Skeletal muscle tissue (tissue), 4 donors: Measurements from ENCODE around the gene NECTIN2. TPM values are rescaled to one million over a fixed set of nuclear protein-coding genes. Genes with fewer than 3 reads are reported as not detected.

Experiments used
- H3K27ac ChIP-seq: one replicate; pipeline ENCODE4 v1.7.0; 2013; ENCODE audit warnings: mild to moderate bottlenecking, low read depth, low read length, inconsistent platforms
- H3K27me3 ChIP-seq, 3 donors: one replicate each; pipeline ENCODE4 v1.7.0; 2013; ENCODE audit warnings: low read length in 3 of 3; ENCODE audit not compliant: control insufficient read depth in 3 of 3, insufficient read depth in 3 of 3
- H3K36me3 ChIP-seq, 3 donors: one replicate each; pipeline ENCODE4 v1.7.0; 2013; ENCODE audit warnings: low read length in 3 of 3; ENCODE audit not compliant: control insufficient read depth in 3 of 3, insufficient read depth in 3 of 3
- H3K4me1 ChIP-seq, 3 donors: one replicate each; pipeline ENCODE4 v1.7.0; 2013; ENCODE audit warnings: low read length in 3 of 3, mild to moderate bottlenecking in 3 of 3; ENCODE audit not compliant: control insufficient read depth in 3 of 3, insufficient read depth in 3 of 3
- H3K4me3 ChIP-seq, 3 donors: one replicate each; pipeline ENCODE4 v1.7.0; 2013; ENCODE audit warnings: low read length in 3 of 3
- H3K9ac ChIP-seq, 3 donors: one replicate each; pipeline ENCODE4 v1.7.0; 2013; ENCODE audit warnings: low read length in 3 of 3, mild to moderate bottlenecking in 3 of 3, moderate library complexity in 2 of 3, low read depth in 1 of 3
- H3K9me3 ChIP-seq, 3 donors: one replicate each; pipeline ENCODE4 v1.7.0; 2013; ENCODE audit warnings: low read length in 3 of 3; ENCODE audit not compliant: control insufficient read depth in 3 of 3
- total RNA-seq: library from RNA; depleted of rRNA; stranded (reverse); fragments of >200 nt; gene quantifications from one replicate; pipeline ENCODE4 v1.2.3, GENCODE V29; 2014
- donor health status: Osteomylitis.

NECTIN2 gene
- total RNA-seq, 1 donor from 2014 or later = 31.8 TPM

DNA sequence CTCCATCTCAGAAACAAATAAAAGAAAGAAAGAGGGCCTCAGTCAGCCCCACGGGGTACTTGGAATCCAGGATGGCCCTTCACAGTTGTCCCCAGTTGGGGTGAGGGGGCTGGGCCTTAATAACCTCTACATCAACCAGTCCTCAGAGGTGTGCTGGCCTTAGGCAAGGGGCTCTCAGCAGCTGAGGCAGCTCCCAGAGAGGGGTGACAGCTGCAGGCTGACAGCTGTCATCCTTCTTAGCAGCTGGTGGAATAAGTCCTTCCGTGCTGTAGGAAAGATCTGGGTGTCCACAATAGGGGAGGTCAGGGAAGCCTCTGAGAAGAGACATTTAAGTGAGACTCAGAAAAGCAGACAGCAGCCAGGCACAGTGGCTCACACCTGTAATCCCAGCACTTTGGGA is 29.8 kb upstream of the NECTIN2 start:
- Histone ChIP-seq H3K4me3 (no peak overlapping the region), H3K9ac (no peak overlapping the region), H3K27ac (no peak overlapping the region), H3K9me3 (no peaks in the 10 kb centered on the region), H3K27me3 (no peaks in the 10 kb centered on the region), H3K36me3 (peaks cover 10 to 24% (median 11%) of the 10 kb centered on the region in 3 donors), H3K4me1 (peaks cover 5 to 7% (median 6%) of the 10 kb centered on the region in 3 donors)

DNA sequence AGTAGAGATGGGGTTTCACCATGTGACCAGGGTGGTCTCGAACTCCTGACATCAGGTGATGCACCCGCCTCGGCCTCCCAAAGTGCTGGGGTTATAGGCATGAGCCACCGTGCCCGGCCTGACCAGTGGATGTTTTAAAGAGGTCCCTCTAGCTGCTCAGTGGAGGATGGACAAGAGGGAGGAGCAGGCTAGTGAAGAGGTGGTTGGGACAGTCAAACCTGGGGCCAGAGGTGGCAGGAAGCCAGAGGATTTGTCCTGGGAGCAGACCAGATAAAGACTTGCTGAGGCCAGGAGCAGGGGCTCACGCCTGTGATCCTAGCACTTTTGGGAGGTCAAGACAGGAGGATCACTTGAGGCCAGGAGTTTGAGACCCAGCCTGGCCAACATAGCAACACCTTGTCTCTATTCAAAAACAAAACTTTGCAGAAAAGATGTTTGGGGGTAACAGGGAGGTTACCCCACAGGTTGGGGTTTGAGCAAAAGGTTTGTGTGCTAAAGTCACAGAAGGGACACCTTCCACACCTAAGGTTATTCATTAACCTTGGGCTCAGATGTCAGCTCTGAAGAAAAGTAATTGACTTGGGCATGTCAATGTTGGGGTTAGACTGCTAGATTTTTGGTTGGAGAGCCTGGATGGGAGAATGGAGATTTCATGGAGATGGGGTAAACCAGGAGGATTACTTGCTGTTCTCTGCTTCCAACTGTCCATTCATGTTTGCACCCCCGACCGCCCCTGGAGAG is 28.2 kb upstream of the NECTIN2 start:
- Histone ChIP-seq H3K27ac (no peak overlapping the region), H3K4me3 (no peak overlapping the region), H3K27me3 (no peaks in the 10 kb centered on the region), H3K36me3 (peaks cover 9 to 22% (median 11%) of the 10 kb centered on the region in 3 donors), H3K9ac (no peak overlapping the region), H3K9me3 (no peaks in the 10 kb centered on the region), H3K4me1 (peaks cover 5 to 15% (median 6%) of the 10 kb centered on the region in 3 donors)

DNA sequence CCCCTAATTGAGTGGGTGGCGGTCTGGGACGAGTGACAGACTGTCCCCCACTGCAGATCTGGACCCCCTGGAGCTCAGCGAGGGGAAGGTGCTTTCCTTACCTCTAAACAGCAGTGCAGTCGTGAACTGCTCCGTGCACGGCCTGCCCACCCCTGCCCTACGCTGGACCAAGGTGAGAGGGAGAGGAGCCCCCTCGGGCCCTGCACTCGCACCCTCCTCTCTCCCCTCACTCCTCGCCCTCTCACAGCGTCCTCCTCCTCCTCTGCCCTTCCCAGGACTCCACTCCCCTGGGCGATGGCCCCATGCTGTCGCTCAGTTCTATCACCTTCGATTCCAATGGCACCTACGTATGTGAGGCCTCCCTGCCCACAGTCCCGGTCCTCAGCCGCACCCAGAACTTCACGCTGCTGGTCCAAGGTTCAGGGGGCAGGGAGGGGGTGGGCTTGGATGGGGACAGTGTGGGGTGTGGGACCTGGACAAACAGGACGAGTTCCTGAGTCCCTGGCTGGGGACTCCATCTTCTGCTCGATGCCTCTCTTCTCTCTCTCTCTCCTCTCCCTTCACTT is 27.5 kb upstream of the NECTIN2 start:
- Histone ChIP-seq H3K27me3 (no peaks in the 10 kb centered on the region), H3K9me3 (no peaks in the 10 kb centered on the region), H3K9ac (no peak overlapping the region), H3K36me3 (peaks cover 8 to 18% (median 9%) of the 10 kb centered on the region in 3 donors), H3K4me1 (peaks cover 5 to 19% (median 9%) of the 10 kb centered on the region in 3 donors), H3K27ac (no peak overlapping the region), H3K4me3 (no peak overlapping the region)

DNA sequence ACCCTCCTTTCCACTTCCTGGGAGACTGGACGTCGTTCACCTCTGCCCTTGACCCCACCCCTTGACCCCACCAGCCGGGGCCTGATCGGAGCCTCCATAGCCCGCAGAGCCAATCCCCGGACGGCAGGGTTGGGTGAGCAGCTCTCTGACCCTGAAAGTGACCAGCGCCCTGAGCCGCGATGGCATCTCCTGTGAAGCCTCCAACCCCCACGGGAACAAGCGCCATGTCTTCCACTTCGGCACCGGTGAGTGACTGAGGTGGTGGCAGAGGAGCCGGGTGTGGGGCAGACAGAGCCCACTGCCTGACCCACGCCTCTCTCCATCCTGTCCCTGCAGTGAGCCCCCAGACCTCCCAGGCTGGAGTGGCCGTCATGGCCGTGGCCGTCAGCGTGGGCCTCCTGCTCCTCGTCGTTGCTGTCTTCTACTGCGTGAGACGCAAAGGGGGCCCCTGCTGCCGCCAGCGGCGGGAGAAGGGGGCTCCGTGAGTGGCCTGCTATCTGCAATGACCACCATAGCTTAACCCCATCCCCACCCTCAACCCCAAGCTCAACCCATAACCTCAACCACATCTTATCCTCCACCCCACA is 26.8 kb upstream of the NECTIN2 start:
- Histone ChIP-seq H3K27ac (no peak overlapping the region), H3K27me3 (no peaks in the 10 kb centered on the region), H3K9me3 (no peaks in the 10 kb centered on the region), H3K9ac (no peak overlapping the region), H3K4me3 (no peak overlapping the region), H3K4me1 (peaks cover 5 to 19% (median 9%) of the 10 kb centered on the region in 3 donors), H3K36me3 (peaks cover 6 to 11% (median 9%) of the 10 kb centered on the region in 3 donors)

DNA sequence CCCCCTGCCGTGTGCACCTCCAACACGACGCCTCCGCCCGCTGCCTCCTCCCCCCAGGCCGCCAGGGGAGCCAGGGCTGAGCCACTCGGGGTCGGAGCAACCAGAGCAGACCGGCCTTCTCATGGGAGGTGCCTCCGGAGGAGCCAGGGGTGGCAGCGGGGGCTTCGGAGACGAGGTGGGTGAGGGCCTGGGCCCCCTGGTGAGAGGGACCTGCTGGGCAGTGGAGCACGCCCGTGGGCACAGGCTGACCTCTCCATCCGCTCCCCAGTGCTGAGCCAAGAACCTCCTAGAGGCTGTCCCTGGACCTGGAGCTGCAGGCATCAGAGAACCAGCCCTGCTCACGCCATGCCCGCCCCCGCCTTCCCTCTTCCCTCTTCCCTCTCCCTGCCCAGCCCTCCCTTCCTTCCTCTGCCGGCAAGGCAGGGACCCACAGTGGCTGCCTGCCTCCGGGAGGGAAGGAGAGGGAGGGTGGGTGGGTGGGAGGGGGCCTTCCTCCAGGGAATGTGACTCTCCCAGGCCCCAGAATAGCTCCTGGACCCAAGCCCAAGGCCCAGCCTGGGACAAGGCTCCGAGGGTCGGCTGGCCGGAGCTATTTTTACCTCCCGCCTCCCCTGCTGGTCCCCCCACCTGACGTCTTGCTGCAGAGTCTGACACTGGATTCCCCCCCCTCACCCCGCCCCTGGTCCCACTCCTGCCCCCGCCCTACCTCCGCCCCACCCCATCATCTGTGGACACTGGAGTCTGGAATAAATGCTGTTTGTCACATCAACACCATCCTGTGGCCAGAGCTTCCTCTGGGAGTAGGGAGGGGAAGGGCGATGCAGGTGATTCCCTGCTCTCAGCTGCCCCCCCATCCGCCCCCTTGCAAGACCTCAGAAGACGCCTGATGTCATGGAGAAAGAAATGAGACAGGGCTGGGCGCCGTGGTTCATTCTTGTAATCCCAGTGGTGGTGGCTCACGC is 25.2 kb upstream of the NECTIN2 start:
- Histone ChIP-seq H3K36me3 (peaks cover 0 to 3% (median 2%) of the 10 kb centered on the region in 3 donors), H3K27me3 (no peaks in the 10 kb centered on the region), H3K4me1 (peaks cover 5 to 19% (median 9%) of the 10 kb centered on the region in 3 donors), H3K9me3 (no peaks in the 10 kb centered on the region), H3K9ac (peak overlapping the region in 1 of 3 donors; percentile 14), H3K27ac (peak overlapping the region; percentile 44), H3K4me3 (no peak overlapping the region)

DNA sequence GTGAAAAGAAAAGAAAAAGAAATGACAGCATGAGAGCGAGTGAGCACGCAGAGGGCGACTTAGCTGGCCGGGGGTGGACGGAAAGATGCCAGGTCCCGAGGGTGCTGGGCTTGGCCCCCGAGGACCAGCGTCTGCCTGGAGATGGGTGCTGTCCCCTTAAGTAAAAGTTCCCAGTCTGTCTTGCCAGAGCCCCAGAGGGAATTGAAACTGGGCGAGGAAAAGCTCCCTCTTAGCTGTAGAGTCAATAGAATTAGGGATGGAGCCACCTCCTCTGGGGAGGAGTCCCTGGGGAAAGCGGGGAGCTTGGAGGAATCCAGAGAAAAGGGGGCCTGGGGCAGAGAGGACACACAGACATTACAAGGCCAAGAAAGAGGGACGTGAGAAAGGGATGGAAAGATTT is 23.9 kb upstream of the NECTIN2 start:
- H3K27me3 ChIP-seq = no peaks in the 10 kb centered on the region
- peaks cover 0 to 3% (median 2%) of the 10 kb centered on the region in 3 donors for H3K36me3 ChIP-seq
- no peak overlapping the region for H3K4me3 ChIP-seq
- H3K9ac ChIP-seq = peak overlapping the region in 1 of 3 donors; percentile 8
- peaks cover 5 to 19% (median 9%) of the 10 kb centered on the region in 3 donors for H3K4me1 ChIP-seq
- peak overlapping the region; percentile 44 for H3K27ac ChIP-seq
- H3K9me3 ChIP-seq = no peaks in the 10 kb centered on the region

DNA sequence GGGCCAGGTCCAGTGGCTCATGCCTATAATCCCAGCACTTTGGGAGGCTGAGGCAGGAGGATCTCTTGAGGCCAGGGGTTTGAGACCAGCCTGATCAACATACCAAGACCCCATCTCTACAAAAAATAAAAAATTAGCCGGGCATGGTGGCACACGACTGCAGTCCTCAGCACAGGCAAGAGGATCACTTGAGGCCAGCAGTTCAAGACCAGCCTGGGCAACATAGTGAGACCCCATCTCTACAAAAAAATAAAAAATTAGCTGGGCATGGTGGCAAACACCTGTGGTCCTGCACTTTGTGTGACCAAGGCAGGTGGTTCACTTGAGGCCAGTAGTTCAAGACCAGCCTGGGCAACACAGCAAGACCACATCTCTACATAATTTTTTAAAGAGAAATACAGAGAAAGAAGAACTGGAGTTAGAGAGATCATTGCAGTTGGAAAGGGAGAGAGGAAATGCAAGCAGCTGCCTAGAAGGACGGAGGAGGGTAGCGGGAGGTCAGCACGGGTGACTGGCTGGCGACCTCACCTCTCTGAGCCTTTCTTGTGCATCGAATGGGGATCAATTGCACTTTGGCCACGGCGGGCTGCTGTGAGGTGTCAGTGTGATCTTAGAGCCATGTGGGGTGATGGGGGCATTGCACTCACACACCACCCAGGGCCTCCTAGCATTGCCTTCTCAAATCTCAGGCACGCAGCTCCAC is 23.3 kb upstream of the NECTIN2 start:
- H3K4me3 ChIP-seq = no peak overlapping the region
- peaks cover 5 to 19% (median 9%) of the 10 kb centered on the region in 3 donors for H3K4me1 ChIP-seq
- no peaks in the 10 kb centered on the region for H3K27me3 ChIP-seq
- H3K36me3 ChIP-seq = peaks cover 0 to 3% (median 2%) of the 10 kb centered on the region in 3 donors
- H3K9ac ChIP-seq = no peak overlapping the region
- no peaks in the 10 kb centered on the region for H3K9me3 ChIP-seq
- no peak overlapping the region for H3K27ac ChIP-seq

DNA sequence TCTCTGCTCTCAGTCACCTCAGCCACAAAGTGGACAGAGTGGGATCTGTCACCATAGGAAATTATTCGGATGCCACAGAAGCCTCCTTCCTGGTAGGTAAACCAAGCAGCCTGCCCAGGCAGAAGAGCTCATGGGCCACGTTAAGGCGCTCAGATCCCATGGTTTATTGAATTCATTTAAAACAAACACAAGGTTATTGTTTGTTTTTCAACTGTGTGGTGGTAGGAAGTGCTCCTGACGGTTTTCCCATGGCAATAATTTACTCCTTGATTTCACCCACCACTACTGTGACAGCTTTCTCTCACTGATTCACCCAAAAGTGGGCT is 22.8 kb upstream of the NECTIN2 start:
- H3K9me3 ChIP-seq = no peaks in the 10 kb centered on the region
- no peaks in the 10 kb centered on the region for H3K27me3 ChIP-seq
- H3K9ac ChIP-seq = no peak overlapping the region
- no peak overlapping the region for H3K27ac ChIP-seq
- H3K36me3 ChIP-seq = peaks cover 0 to 3% (median 0%) of the 10 kb centered on the region in 3 donors
- peaks cover 5 to 19% (median 9%) of the 10 kb centered on the region in 3 donors for H3K4me1 ChIP-seq
- no peak overlapping the region for H3K4me3 ChIP-seq

DNA sequence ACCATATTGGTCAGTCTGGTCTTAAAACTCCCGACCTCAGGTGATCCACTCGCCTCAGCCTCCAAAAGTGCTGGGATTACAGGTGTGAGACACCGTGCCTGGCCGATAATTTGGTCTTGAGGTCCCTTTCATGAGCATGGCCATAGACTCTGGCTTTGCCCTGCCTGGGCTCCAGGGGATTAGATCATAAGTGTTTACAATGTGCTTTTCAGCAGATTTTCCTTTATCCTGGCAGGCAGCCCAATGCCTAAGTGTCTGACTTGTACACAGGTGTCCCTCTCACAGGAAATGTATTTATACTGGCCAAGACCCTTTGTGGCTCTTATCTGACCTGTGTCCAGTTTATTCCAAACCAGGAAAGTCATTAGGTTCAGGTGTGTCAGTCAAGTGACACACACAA is 21.3 kb upstream of the NECTIN2 start:
- Histone ChIP-seq H3K36me3 (no peaks in the 10 kb centered on the region), H3K4me1 (peaks cover 5 to 19% (median 9%) of the 10 kb centered on the region in 3 donors), H3K4me3 (no peak overlapping the region), H3K27ac (no peak overlapping the region), H3K9me3 (no peaks in the 10 kb centered on the region), H3K27me3 (no peaks in the 10 kb centered on the region), H3K9ac (no peak overlapping the region)
